HFF-Myc (cell line): Measurements from ENCODE around the gene RRP1.

ENCODE experiments used
- DNase-seq: peaks from one replicate; pipeline ENCODE4 v3.0.0-alpha.2; 2011; ENCODE audit warnings: low read depth; ENCODE audit errors: extremely low read depth
- H3K4me3 ChIP-seq: replicated peaks from 2 replicates; pipeline ENCODE4 v1.5.1; 2011; ENCODE audit warnings: low read depth, mild to moderate bottlenecking, control low read depth, low read length
- TF ChIP-seq, protein P1 (sequence below): IDR thresholded peaks from 2 replicates; pipeline ENCODE4 v1.5.1; 2012; ENCODE audit warnings: mild to moderate bottlenecking, low read depth, low read length, control low read depth; ENCODE audit errors: missing control alignments

Gene RRP1

DNA sequence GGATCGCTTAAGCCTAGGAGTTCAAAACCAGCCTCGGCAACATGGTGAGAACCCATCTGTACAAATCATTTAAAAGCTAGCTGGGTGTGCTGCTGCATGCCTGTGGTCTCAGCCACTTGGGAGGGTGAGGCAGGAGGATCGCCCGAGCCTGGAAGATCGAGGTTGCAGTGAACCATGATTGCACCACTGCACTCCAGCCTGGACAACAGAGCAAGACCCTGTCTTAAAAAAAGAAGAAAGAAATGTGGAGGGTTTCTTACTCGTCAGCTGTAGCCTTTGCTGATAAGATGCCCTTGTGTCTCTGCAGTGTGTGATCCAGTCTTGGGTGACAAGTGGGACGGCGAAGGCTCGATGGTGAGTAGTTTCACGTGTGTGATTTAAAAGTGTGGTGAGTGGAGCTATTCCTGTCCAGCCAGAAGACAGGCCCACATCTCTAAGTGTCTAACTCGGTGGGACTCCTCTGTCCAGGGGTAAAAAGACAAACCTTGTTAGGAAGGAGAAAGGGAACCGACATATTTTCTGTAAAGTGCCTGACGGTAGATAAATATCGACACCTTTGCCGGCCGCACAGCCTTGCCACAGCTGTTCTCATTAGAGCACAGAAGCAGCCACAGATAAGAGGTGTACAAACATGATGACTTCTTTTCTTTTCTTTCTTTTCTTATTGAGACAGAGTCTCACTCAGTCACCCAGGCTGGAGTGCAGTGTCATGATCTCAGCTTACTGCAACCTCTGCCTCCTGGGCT lies 43.4 kb upstream of the RRP1 start:
- H3K4me3 ChIP-seq: no peak overlapping the region
- no peak for DNase-seq
- TF ChIP-seq, protein P1, sequence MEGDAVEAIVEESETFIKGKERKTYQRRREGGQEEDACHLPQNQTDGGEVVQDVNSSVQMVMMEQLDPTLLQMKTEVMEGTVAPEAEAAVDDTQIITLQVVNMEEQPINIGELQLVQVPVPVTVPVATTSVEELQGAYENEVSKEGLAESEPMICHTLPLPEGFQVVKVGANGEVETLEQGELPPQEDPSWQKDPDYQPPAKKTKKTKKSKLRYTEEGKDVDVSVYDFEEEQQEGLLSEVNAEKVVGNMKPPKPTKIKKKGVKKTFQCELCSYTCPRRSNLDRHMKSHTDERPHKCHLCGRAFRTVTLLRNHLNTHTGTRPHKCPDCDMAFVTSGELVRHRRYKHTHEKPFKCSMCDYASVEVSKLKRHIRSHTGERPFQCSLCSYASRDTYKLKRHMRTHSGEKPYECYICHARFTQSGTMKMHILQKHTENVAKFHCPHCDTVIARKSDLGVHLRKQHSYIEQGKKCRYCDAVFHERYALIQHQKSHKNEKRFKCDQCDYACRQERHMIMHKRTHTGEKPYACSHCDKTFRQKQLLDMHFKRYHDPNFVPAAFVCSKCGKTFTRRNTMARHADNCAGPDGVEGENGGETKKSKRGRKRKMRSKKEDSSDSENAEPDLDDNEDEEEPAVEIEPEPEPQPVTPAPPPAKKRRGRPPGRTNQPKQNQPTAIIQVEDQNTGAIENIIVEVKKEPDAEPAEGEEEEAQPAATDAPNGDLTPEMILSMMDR: no peak

DNA sequence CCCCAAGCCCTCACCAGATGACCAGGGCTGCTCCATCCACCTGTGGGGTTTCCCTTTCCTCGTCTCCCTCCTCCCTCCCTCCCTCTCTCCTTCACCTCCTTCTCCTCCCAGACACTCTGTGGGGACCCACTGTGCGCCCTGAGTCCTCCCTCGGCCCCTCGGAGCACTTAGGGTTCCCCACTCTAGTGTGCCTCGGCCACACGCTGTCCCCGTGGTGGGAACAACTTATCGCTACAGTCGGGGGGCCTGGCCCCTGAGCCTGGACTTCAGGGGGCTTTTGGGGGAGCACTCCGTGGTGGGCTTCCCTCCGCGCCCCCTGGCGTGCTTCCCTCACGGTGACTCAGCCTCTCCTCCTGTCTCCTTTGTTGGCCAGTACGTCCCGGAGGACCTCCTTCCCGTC lies 40.8 kb upstream of the RRP1 start:
- H3K4me3 ChIP-seq: no peak overlapping the region
- no peak for DNase-seq
- TF ChIP-seq, protein P1: no peak

DNA sequence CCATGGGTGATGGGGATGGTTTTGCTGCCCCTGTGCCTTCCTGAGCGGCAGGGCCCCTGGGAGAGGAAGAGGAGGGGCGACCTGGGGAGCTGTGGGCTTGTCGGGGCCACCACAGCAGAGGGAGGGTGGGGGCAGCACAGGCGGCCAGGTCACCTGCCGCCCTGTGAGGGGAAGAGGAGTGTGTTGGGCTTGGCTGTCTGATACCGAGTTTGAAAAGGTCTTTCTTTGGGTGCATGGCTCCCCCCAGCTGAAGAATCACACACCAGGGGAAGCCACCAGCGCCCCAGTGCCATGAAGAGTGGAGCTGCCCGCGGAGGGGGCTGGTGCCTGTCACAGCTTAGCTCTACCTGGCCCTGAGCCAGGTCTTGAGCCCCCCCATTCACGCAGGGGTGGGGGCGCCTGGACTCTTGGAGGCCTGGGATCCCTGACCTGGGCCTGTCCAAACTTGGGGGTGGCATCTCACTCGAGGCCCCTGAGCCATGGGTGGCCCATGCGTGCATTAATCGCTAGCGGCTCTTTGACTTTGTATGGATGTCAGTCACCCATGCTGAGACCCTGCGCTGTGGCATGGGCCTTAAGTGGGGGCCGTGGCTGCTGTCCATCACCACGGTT lies 39.6 kb upstream of the RRP1 start:
- TF ChIP-seq, protein P1: no peak
- no peak overlapping the region for H3K4me3 ChIP-seq
- DNase-seq: no peak

DNA sequence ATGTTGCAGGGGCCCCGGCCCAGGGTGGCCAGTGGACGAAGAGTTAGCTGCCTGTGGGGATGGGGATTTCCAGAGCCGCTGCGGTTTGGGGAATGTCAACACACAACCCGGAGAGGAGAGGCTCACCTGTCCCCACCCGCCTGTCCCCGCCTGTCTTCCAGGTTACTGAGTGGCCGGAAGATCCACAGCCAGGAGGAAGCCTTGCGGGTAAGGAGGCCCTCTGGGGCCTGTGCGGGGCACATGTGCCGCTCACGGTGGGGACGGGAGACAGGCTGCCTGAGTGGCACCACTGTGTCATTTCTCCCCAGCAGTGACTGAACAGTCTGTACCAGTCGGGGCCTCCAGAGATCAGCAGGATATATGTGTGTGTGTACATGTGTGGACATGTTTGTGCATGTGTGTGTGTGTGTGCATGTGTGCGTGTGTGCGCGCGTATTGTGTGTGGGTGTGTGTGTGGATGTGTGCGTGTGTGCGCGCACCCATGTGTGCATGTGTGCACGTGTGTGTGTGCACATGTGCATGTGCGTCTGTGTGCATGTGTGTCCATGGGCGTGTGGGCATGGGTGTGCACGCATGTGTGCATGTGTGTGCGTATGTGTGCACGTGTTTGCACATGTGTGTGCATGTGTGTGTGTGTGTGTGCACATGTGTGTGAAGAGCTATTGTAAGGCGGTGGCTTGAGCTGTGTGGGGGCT lies 38.9 kb upstream of the RRP1 start:
- TF ChIP-seq, protein P1: no peak
- DNase-seq: no peak

DNA sequence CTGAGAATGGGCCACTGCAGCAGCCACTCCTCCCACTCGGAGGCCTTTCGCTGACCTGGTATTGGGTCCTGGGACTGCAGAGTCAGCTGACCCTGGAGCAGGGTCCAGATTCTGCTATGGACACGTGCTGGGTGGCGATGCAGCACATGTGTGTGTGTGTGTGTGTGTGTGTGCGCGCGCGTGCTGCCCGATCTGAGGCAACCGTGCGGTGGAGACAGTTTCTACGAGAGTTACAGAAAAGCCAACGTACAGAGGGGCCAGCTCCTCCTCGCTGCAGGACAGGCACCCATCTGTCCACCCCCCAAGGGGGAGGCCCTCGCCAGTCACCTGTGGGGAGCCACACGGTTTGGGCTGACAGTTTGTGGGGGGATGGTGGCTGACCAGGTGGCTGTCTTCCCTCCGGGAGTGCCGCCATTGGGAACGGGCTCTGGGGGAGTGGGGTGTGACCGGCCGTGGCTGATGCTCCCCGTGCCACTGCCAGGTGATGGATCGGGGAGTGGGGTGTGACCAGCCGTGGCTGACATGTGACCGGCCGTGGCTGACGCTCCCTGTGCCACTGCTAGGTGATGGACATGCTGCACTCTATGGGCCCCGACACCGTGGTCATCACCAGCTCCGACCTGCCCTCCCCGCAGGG lies 37.3 kb upstream of the RRP1 start:
- TF ChIP-seq, protein P1: no peak
- no peak for DNase-seq
- H3K4me3 ChIP-seq: no peak overlapping the region

More for the DNA sequence above, 38.9 kb upstream of the RRP1 start:
- H3K4me3 ChIP-seq: no peak overlapping the region

DNA sequence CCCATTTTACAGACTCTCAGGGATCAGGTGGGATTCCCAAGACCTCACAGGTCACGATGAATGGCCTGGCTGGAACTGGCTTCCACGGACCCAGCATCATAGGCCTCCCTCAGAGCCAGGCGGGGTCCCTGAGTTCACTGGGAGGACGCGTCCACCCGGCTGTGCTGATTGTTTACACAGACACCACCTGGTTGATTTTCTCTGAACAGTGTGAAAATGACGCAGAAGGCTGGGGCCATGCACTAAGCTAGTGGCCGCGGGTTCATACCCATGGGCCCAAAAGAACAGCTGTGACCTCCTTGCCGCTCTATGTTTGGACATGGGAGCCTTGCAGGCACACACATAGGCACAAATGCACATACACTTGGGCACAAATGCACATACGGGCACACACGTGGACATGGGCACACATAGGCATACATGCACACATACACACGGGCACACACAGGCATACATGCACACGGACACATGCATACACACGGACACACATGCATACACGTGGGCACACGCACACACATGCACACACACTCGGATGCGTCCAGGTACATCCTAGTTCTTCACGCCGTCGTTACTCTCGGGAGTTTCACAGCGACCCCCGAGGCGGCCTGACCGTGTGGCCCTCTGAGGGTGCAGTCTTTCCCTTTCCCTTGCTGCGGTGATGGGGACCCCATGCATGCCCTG lies 36.5 kb upstream of the RRP1 start:
- no peak overlapping the region for H3K4me3 ChIP-seq
- TF ChIP-seq, protein P1: no peak
- DNase-seq: no peak
